ENCODE data around the gene C20orf141.

GRCh38 chr20:2825761-2826160, 11.0 kb downstream of the C20orf141 start:
- TF ChIP-seq, protein P1, sequence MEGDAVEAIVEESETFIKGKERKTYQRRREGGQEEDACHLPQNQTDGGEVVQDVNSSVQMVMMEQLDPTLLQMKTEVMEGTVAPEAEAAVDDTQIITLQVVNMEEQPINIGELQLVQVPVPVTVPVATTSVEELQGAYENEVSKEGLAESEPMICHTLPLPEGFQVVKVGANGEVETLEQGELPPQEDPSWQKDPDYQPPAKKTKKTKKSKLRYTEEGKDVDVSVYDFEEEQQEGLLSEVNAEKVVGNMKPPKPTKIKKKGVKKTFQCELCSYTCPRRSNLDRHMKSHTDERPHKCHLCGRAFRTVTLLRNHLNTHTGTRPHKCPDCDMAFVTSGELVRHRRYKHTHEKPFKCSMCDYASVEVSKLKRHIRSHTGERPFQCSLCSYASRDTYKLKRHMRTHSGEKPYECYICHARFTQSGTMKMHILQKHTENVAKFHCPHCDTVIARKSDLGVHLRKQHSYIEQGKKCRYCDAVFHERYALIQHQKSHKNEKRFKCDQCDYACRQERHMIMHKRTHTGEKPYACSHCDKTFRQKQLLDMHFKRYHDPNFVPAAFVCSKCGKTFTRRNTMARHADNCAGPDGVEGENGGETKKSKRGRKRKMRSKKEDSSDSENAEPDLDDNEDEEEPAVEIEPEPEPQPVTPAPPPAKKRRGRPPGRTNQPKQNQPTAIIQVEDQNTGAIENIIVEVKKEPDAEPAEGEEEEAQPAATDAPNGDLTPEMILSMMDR (IDR thresholded peaks at IDR 0.05; ENCODE audit: insufficient read depth, low read length), result no peak
- TF ChIP-seq GABPA (IDR thresholded peaks at IDR 0.05; ENCODE audit: low read depth), result no peak

Data from HL-60 (cell line).